Stimulated activated CD8-positive, alpha-beta memory T cell treated with anti-CD3 and anti-CD28 coated beads, Interleukin-7, amount 100 ng/mL, for 4 hours (primary cell): Measurements from ENCODE around the gene NOP14.
"Not testable (repeated sequence)": the region's sequence is repeated elsewhere in the genome, so short reads cannot be mapped to it uniquely, and the experiment has no call there.

ENCODE experiments used
- DNase-seq, 2 donors: peaks; one replicate each; pipeline ENCODE4 v3.0.0-alpha.2; 2020; ENCODE audit warnings: low read depth in 2 of 2

NOP14 gene

GRCh38 chr4:2961811-2962441 lies 1.3 kb downstream of the NOP14 start:
- DNase-seq = no peak

- no peak for DNase-seq
Measured at GRCh38 chr4:2961421-2961810, 1.8 kb downstream of the NOP14 start.

- not testable (repeated sequence) for DNase-seq
Measured at GRCh38 chr4:2960450-2960849, 2.8 kb downstream of the NOP14 start.

GRCh38 chr4:2958446-2958845 lies 4.8 kb downstream of the NOP14 start:
- no peak for DNase-seq

- not testable (repeated sequence) for DNase-seq
Measured at GRCh38 chr4:2955186-2956044, 7.8 kb downstream of the NOP14 start.

GRCh38 chr4:2954358-2955185 lies 8.6 kb downstream of the NOP14 start:
- no peak for DNase-seq

- no peak for DNase-seq
Measured at GRCh38 chr4:2953496-2953895, 9.7 kb downstream of the NOP14 start.

GRCh38 chr4:2950221-2950989 lies 12.8 kb downstream of the NOP14 start:
- DNase-seq = no peak

- no peak for DNase-seq
Measured at GRCh38 chr4:2949782-2950125, 13.5 kb downstream of the NOP14 start.

GRCh38 chr4:2948895-2949781 lies 14.1 kb downstream of the NOP14 start:
- no peak for DNase-seq

- no peak for DNase-seq
Measured at GRCh38 chr4:2947926-2948325, 15.3 kb downstream of the NOP14 start.

GRCh38 chr4:2946812-2947600 lies 16.2 kb downstream of the NOP14 start:
- no peak for DNase-seq

- DNase-seq = not testable (repeated sequence)
Measured at GRCh38 chr4:2945619-2946604, 17.3 kb downstream of the NOP14 start.

GRCh38 chr4:2944586-2945526 lies 18.4 kb downstream of the NOP14 start:
- no peak for DNase-seq

GRCh38 chr4:2944091-2944482 lies 19.1 kb downstream of the NOP14 start:
- no peak for DNase-seq

- no peak for DNase-seq
Measured at GRCh38 chr4:2943364-2944090, 19.7 kb downstream of the NOP14 start.
